Fibroblast of lung (primary cell): Measurements from ENCODE around the gene SULF2.

ENCODE experiments used
- EZH2 ChIP-seq: IDR thresholded peaks from 2 replicates; pipeline ENCODE4 v1.5.1; 2012; ENCODE audit warnings: low read length, control low read depth, mild to moderate bottlenecking; ENCODE audit errors: missing control alignments
- TF ChIP-seq, protein P1 (sequence below), 2 donors: IDR thresholded peaks in 1 of 2; conservative IDR thresholded peaks in 1 of 2; 1 replicate in 1 of 2; 2 replicates in 1 of 2; pipeline ENCODE4 v1.5.1; 2011 to 2012; ENCODE audit warnings: low read length in 2 of 2, control low read depth in 1 of 2, inconsistent platforms in 1 of 2, low read depth in 1 of 2, mild to moderate bottlenecking in 1 of 2

DNA sequence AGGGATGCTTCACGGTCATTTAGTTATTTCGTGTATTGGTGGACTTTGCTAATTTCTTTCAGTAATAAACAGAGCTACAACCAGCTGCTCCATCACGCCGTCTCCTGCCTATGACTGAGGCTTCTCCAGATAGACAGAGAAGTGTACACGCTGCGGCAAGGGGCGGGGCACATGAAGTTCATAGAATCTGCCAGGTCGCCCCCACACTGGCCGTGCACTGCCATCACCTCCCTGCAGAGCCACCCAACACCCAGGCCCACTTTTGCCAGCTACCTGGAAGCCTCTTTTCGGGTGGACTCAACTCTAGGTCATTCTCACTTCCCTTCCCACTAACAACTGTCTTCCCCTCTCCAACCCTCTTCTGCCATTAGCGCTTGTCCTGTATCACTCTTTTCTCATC lies 88.4 kb downstream of the SULF2 start:
- TF ChIP-seq, protein P1, sequence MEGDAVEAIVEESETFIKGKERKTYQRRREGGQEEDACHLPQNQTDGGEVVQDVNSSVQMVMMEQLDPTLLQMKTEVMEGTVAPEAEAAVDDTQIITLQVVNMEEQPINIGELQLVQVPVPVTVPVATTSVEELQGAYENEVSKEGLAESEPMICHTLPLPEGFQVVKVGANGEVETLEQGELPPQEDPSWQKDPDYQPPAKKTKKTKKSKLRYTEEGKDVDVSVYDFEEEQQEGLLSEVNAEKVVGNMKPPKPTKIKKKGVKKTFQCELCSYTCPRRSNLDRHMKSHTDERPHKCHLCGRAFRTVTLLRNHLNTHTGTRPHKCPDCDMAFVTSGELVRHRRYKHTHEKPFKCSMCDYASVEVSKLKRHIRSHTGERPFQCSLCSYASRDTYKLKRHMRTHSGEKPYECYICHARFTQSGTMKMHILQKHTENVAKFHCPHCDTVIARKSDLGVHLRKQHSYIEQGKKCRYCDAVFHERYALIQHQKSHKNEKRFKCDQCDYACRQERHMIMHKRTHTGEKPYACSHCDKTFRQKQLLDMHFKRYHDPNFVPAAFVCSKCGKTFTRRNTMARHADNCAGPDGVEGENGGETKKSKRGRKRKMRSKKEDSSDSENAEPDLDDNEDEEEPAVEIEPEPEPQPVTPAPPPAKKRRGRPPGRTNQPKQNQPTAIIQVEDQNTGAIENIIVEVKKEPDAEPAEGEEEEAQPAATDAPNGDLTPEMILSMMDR (conservative IDR thresholded peaks at IDR 0.05 in 1 of 2, IDR thresholded peaks at IDR 0.05 in 1 of 2; ENCODE audit: low read depth in 1 of 2, low read length in 2 of 2), result no peak
- no peak for TF ChIP-seq EZH2
